ENCODE measurements around the gene PPIL3. TPM values are rescaled to one million over a fixed set of nuclear protein-coding genes. Genes with fewer than 3 reads are reported as not detected.

PPIL3 gene
- polyA plus RNA-seq, 1 donor from 2014 or later = 109 TPM

GRCh38 chr2:200929334-200930249, 40.7 kb upstream of the PPIL3 start:
- no peaks in the 10 kb centered on the region for H4K20me1 ChIP-seq (ENCODE audit: insufficient read depth)
- H3K79me2 ChIP-seq (replicated peaks; ENCODE audit: insufficient read depth, low read length) = no peaks in the 10 kb centered on the region
- no peaks in the 10 kb centered on the region for H3K9me3 ChIP-seq (ENCODE audit: low read length)
- no peak overlapping the region for H3K4me3 ChIP-seq (ENCODE audit: low read length)
- no peaks in the 10 kb centered on the region for H3K9me2 ChIP-seq (ENCODE audit: insufficient read depth, low read length)
- H2AFZ ChIP-seq (ENCODE audit: low read depth, low read length) = no peak overlapping the region
- TF ChIP-seq RAD21 (conservative IDR thresholded peaks at IDR 0.05) = no peak
- TF ChIP-seq SMC3 (conservative IDR thresholded peaks at IDR 0.05; ENCODE audit: poor library complexity) = no peak
- TF ChIP-seq TAF1 (IDR thresholded peaks at IDR 0.05; ENCODE audit: low read depth) = no peak
- no peak for TF ChIP-seq REST (IDR thresholded peaks at IDR 0.05; ENCODE audit: borderline replicate concordance)
- TF ChIP-seq EZH2 (IDR thresholded peaks at IDR 0.05; ENCODE audit: borderline replicate concordance, insufficient read depth, low read length, poor library complexity, severe bottlenecking) = no peak
- no peak for TF ChIP-seq CTCF (IDR thresholded peaks at IDR 0.05; ENCODE audit: poor library complexity, severe bottlenecking)
- TF ChIP-seq POLR2AphosphoS5 (IDR thresholded peaks at IDR 0.05) = no peak
- TF ChIP-seq MXI1 (conservative IDR thresholded peaks at IDR 0.05; ENCODE audit: poor library complexity, severe bottlenecking) = no peak
- TF ChIP-seq EP300 (conservative IDR thresholded peaks at IDR 0.05; ENCODE audit: poor library complexity, severe bottlenecking) = no peak
- no peak overlapping the region for H3K27ac ChIP-seq (ENCODE audit: low read length)
- H3F3A ChIP-seq (ENCODE audit: insufficient read depth, low read length, poor library complexity, severe bottlenecking) = no peaks in the 10 kb centered on the region
- H3K4me2 ChIP-seq (ENCODE audit: low read length) = no peak overlapping the region
- no peaks in the 10 kb centered on the region for H3K36me3 ChIP-seq (ENCODE audit: insufficient read depth, low read length)
- no peak overlapping the region for H3K9ac ChIP-seq (ENCODE audit: low read length)
- H3K27me3 ChIP-seq (ENCODE audit: insufficient read depth, low read depth, low read length) = no peaks in the 10 kb centered on the region

- Histone ChIP-seq H3K27me3 (ENCODE audit: insufficient read depth, low read depth, low read length) (no peaks in the 10 kb centered on the region), H3K27ac (ENCODE audit: low read length) (no peak overlapping the region), H3K9me3 (ENCODE audit: low read length) (no peaks in the 10 kb centered on the region), H3K36me3 (ENCODE audit: insufficient read depth, low read length) (peaks cover 3% of the 10 kb centered on the region), H3K4me2 (ENCODE audit: low read length) (no peak overlapping the region), H3K9me2 (ENCODE audit: insufficient read depth, low read length) (no peaks in the 10 kb centered on the region), H2AFZ (ENCODE audit: low read depth, low read length) (no peak overlapping the region), H3K4me3 (ENCODE audit: low read length) (no peak overlapping the region), H3F3A (ENCODE audit: insufficient read depth, low read length, poor library complexity, severe bottlenecking) (no peaks in the 10 kb centered on the region), H3K79me2 (replicated peaks; ENCODE audit: insufficient read depth, low read length) (no peaks in the 10 kb centered on the region), H4K20me1 (ENCODE audit: insufficient read depth) (no peaks in the 10 kb centered on the region), H3K9ac (ENCODE audit: low read length) (no peak overlapping the region)
- TF ChIP-seq EZH2 (IDR thresholded peaks at IDR 0.05; ENCODE audit: borderline replicate concordance, insufficient read depth, low read length, poor library complexity, severe bottlenecking) = no peak
- TF ChIP-seq POLR2AphosphoS5 (IDR thresholded peaks at IDR 0.05) = no peak
- no peak for TF ChIP-seq SMC3 (conservative IDR thresholded peaks at IDR 0.05; ENCODE audit: poor library complexity)
- no peak for TF ChIP-seq TAF1 (IDR thresholded peaks at IDR 0.05; ENCODE audit: low read depth)
- no peak for TF ChIP-seq EP300 (conservative IDR thresholded peaks at IDR 0.05; ENCODE audit: poor library complexity, severe bottlenecking)
- no peak for TF ChIP-seq MXI1 (conservative IDR thresholded peaks at IDR 0.05; ENCODE audit: poor library complexity, severe bottlenecking)
- no peak for TF ChIP-seq REST (IDR thresholded peaks at IDR 0.05; ENCODE audit: borderline replicate concordance)
- no peak for TF ChIP-seq RAD21 (conservative IDR thresholded peaks at IDR 0.05)
- TF ChIP-seq CTCF (IDR thresholded peaks at IDR 0.05; ENCODE audit: poor library complexity, severe bottlenecking) = no peak
Measured at GRCh38 chr2:200922439-200922838, 33.6 kb upstream of the PPIL3 start.
